Activated CD4-positive, CD25-positive, alpha-beta regulatory T cell treated with anti-CD3 and anti-CD28 coated beads, Interleukin-2, amount 50 U/mL, for 24 hours (primary cell): ENCODE data around the gene TMPO.
A peak's percentile ranks its signal among the peaks of the same experiment; 100 is the strongest.
"Not testable (repeated sequence)": the region's sequence is repeated elsewhere in the genome, so short reads cannot be mapped to it uniquely, and the experiment has no call there.

Experiments
- ATAC-seq, 2 donors: fragments of 150-1000 bp; cut with Tn5 transposase; one replicate each; pipeline ENCODE4 v1.10.0; 2021; ENCODE audit warnings: mild to moderate bottlenecking in 1 of 2, moderate library complexity in 1 of 2

The TMPO gene

GRCh38 chr12:98579347-98579746 is 64.0 kb downstream of the TMPO start:
- no peak for ATAC-seq

- no peak for ATAC-seq
Observed at GRCh38 chr12:98579835-98580234, 64.4 kb downstream of the TMPO start.

DNA sequence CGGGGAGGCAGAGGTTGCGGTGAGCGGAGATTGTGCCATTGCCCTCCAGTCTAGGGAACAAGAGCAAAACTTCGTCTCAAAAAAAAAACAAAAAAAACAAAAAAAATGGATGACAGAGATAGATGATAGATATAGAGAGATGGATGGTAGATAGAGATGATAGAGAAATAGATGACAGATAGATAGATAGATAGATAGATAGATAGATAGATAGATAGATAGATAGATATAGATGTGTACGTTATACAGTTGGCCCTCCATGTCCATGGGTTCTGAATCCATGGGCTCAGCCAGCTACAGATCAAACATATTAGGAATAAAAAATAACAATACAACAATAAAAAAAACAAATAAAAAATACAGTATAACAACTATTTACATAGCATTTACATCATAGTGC is 65.3 kb downstream of the TMPO start:
- ATAC-seq: no peak

GRCh38 chr12:98581101-98581500 is 65.7 kb downstream of the TMPO start:
- ATAC-seq: no peak

GRCh38 chr12:98582093-98582492 is 66.7 kb downstream of the TMPO start:
- ATAC-seq: no peak

- ATAC-seq: no peak
Observed at GRCh38 chr12:98587084-98587483, 71.7 kb downstream of the TMPO start.

- no peak for ATAC-seq
Observed at GRCh38 chr12:98591209-98591608, 75.8 kb downstream of the TMPO start.

- ATAC-seq: peak; percentile 9 to 11
Observed at GRCh38 chr12:98592825-98593322, 77.5 kb downstream of the TMPO start.

GRCh38 chr12:98593351-98594049 is 78.1 kb downstream of the TMPO start, which contains the start of gene SLC25A3:
SLC25A3 (plus strand) TSS chr12:98593686; CDS start chr12:98593979, 293 bp downstream.
- peak; percentile 98 to 99 for ATAC-seq

GRCh38 chr12:98594050-98594835 is 78.9 kb downstream of the TMPO start:
- peak in 1 of 2 donors; percentile 3 for ATAC-seq

DNA sequence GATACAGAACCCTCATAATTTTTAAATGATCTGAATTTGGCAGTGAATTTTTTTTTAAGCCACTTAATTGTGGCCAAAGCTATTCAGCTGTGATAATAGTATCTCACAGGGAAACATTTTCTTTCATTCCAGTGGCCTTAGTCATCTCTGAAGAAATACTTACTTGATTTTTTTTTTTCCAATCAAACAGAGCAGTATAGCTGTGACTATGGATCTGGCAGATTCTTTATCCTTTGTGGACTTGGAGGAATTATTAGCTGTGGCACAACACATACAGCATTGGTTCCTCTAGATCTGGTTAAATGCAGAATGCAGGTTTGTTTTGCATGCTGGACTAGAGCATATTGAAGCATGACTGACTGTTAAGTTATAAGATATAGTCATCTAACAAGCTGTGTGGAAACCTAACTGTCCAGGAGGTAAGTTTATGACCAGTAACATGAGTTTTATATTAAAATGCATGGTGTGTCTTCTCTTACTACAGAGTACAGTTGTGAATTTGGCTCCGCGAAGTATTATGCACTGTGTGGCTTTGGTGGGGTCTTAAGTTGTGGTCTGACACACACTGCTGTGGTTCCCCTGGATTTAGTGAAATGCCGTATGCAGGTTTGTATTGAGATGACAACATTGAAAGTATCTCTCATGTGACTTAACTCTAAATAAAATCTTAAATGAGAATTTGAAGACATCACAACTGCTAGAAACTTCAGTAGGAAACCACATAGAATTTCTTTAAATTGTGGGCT is 80.0 kb downstream of the TMPO start:
- no peak for ATAC-seq

DNA sequence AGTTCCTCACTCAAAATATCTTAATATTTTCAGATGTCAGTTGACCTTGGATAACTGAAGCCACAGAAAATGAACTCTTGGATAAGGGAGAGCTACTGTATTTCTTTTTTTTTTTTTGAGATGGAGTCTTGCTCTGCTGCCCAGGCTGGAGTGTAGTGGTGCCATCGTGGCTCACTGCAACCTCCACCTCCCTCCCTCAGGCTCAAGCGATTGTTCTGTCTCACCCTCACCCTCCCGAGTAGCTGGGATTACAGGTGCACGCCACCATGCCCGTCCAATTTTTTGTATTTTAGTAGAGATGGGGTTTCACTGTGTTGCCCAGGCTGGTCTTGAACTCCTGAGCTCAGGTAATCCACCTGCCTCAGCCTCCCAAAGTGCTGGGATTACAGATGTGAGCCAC is 81.9 kb downstream of the TMPO start:
- ATAC-seq: not testable (repeated sequence)
